Central memory CD8-positive, alpha-beta T cell (primary cell): Measurements from ENCODE around the gene SCML1.

Experiments used
- ATAC-seq: fragments of 150-1000 bp; cut with Tn5 transposase; replicated peaks from 2 replicates; pipeline ENCODE4 v1.10.0; 2022; ENCODE audit warnings: mild to moderate bottlenecking, moderate FRiP score, moderate number of reproducible peaks; ENCODE audit not compliant: poor library complexity, severe bottlenecking; ENCODE audit errors: extremely low read depth
- DNase-seq, 2 donors: peaks; one replicate each; pipeline ENCODE4 v3.0.0; 2021; ENCODE audit warnings: low spot score in 2 of 2
- H3K27ac Mint-ChIP-seq: one replicate; pipeline ENCODE4 v1.8.0; 2022; ENCODE audit warnings: low read depth, mild to moderate bottlenecking, moderate library complexity, mixed read lengths
- H3K27me3 Mint-ChIP-seq: one replicate; pipeline ENCODE4 v1.8.0; 2022; ENCODE audit warnings: mixed read lengths
- H3K36me3 Mint-ChIP-seq: one replicate; pipeline ENCODE4 v1.8.0; 2022; ENCODE audit warnings: mild to moderate bottlenecking, moderate library complexity, mixed read lengths; ENCODE audit not compliant: insufficient read depth
- H3K4me1 Mint-ChIP-seq: one replicate; pipeline ENCODE4 v1.8.0; 2022; ENCODE audit warnings: mixed read lengths
- H3K4me3 Mint-ChIP-seq: one replicate; pipeline ENCODE4 v1.8.0; 2022; ENCODE audit warnings: mild to moderate bottlenecking, moderate library complexity, mixed read lengths
- H3K9me3 Mint-ChIP-seq: one replicate; pipeline ENCODE4 v1.8.0; 2022; ENCODE audit warnings: mixed read lengths

SCML1 gene

GRCh38 chrX:17743913-17744312 is 6.6 kb downstream of the SCML1 start:
- no peaks in the 10 kb centered on the region for H3K9me3 Mint-ChIP-seq

GRCh38 chrX:17744896-17745523 is 7.7 kb downstream of the SCML1 start:
- H3K36me3 Mint-ChIP-seq: no peaks in the 10 kb centered on the region
- H3K4me1 Mint-ChIP-seq: no peaks in the 10 kb centered on the region
- ATAC-seq (no peak), DNase-seq (no peak)
- H3K4me3 Mint-ChIP-seq: no peak overlapping the region
- H3K27me3 Mint-ChIP-seq: no peaks in the 10 kb centered on the region
- H3K27ac Mint-ChIP-seq: no peak overlapping the region
- no peaks in the 10 kb centered on the region for H3K9me3 Mint-ChIP-seq

More at GRCh38 chrX:17743913-17744312, 6.6 kb downstream of the SCML1 start:
- peaks cover 6% of the 10 kb centered on the region for H3K4me1 Mint-ChIP-seq
- no peak overlapping the region for H3K27ac Mint-ChIP-seq
- no peak for ATAC-seq
- H3K27me3 Mint-ChIP-seq: peaks cover 8% of the 10 kb centered on the region
- no peak overlapping the region for H3K4me3 Mint-ChIP-seq
- DNase-seq: no peak
- H3K36me3 Mint-ChIP-seq: peaks cover 2% of the 10 kb centered on the region

- no peaks in the 10 kb centered on the region for H3K4me1 Mint-ChIP-seq
- H3K27ac Mint-ChIP-seq: no peak overlapping the region
- no peak for DNase-seq
Observed at GRCh38 chrX:17747692-17748091, 10.4 kb downstream of the SCML1 start.

GRCh38 chrX:17748684-17749083 is 11.4 kb downstream of the SCML1 start:
- H3K36me3 Mint-ChIP-seq: no peaks in the 10 kb centered on the region
- no peaks in the 10 kb centered on the region for H3K27me3 Mint-ChIP-seq
- ATAC-seq (no peak), DNase-seq (no peak)
- no peak overlapping the region for H3K4me3 Mint-ChIP-seq
- no peak overlapping the region for H3K27ac Mint-ChIP-seq
- no peaks in the 10 kb centered on the region for H3K9me3 Mint-ChIP-seq
- no peaks in the 10 kb centered on the region for H3K4me1 Mint-ChIP-seq

More at GRCh38 chrX:17747692-17748091, 10.4 kb downstream of the SCML1 start:
- no peaks in the 10 kb centered on the region for H3K27me3 Mint-ChIP-seq
- H3K4me3 Mint-ChIP-seq: no peak overlapping the region
- ATAC-seq: no peak
- H3K9me3 Mint-ChIP-seq: no peaks in the 10 kb centered on the region
- H3K36me3 Mint-ChIP-seq: no peaks in the 10 kb centered on the region

GRCh38 chrX:17750436-17750835 is 13.1 kb downstream of the SCML1 start:
- ATAC-seq: no peak
- no peak overlapping the region for H3K27ac Mint-ChIP-seq
- H3K4me1 Mint-ChIP-seq: no peaks in the 10 kb centered on the region
- no peaks in the 10 kb centered on the region for H3K9me3 Mint-ChIP-seq
- no peaks in the 10 kb centered on the region for H3K27me3 Mint-ChIP-seq
- H3K36me3 Mint-ChIP-seq: no peaks in the 10 kb centered on the region
- no peak for DNase-seq
- no peak overlapping the region for H3K4me3 Mint-ChIP-seq

- DNase-seq (no peak), ATAC-seq (no peak)
- Mint-ChIP-seq H3K9me3 (no peaks in the 10 kb centered on the region), H3K27ac (no peak overlapping the region), H3K27me3 (no peaks in the 10 kb centered on the region), H3K4me1 (no peaks in the 10 kb centered on the region), H3K36me3 (no peaks in the 10 kb centered on the region), H3K4me3 (no peak overlapping the region)
Observed at GRCh38 chrX:17758382-17758781, 21.1 kb downstream of the SCML1 start.

DNA sequence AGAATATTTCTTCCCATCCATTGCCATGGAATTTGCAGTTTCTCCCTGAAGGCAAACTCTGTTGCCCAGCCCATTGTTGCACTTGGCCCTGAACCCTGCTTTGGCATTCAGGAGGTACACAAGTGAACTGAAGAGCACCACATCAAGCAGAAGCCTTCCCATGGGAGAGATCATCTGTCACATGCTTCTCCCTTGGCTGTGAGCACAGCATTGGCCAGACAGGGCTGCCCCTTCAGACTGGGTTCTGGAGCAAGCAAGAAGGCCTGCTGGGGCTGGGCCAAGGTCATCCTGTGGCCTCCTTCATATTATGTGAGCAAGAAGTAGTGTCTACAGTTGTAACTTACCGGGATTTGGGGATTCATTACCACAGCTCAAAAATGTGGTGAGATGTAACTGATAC is 22.7 kb downstream of the SCML1 start:
- Mint-ChIP-seq H3K27me3 (no peaks in the 10 kb centered on the region), H3K36me3 (no peaks in the 10 kb centered on the region), H3K4me3 (no peak overlapping the region), H3K27ac (no peak overlapping the region), H3K4me1 (no peaks in the 10 kb centered on the region), H3K9me3 (no peaks in the 10 kb centered on the region)
- no peak for DNase-seq
- no peak for ATAC-seq

DNA sequence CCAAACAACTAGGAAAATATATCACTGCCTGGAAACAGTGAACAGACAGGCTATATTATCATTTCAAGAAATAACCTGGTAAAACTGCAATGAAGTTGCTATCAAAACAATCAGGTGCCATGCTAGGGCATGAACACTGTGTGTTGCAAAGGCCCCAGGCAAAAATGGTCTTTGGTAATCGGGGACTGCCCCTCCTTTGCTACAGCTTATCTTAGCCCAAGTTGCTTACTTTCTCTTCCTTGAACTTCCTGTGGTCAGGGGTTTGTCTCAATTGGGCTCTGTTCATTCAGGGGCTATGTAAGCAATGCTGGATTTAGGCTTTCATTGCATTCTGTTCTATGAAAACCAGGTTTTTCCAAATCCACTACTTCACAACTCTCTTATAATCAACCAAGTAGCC is 30.4 kb downstream of the SCML1 start:
- Mint-ChIP-seq H3K4me3 (no peak overlapping the region), H3K4me1 (no peaks in the 10 kb centered on the region), H3K9me3 (no peaks in the 10 kb centered on the region), H3K27ac (no peak overlapping the region), H3K36me3 (no peaks in the 10 kb centered on the region), H3K27me3 (no peaks in the 10 kb centered on the region)
- ATAC-seq (no peak), DNase-seq (no peak)

DNA sequence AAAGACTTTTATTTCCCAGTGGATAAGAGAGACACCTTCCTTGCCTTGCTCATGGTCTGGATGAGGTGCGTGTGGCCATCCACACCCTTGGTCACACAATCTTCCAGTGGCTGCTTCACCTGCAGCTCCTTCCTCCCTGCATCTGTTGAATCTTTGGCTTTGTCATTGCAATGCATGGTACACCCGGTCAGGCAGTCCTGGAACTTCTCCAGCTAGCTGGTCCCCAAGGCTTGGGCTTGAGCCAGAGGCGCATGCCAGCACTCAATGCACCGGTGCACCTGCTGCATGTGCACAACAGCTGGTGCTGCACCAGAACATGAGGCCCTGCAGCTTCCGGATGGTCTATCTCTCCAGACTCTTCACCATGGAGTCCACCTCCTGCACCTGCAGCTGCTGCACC is 31.7 kb downstream of the SCML1 start:
- Mint-ChIP-seq H3K27ac (no peak overlapping the region), H3K4me3 (no peak overlapping the region), H3K9me3 (no peaks in the 10 kb centered on the region), H3K4me1 (no peaks in the 10 kb centered on the region), H3K36me3 (no peaks in the 10 kb centered on the region), H3K27me3 (no peaks in the 10 kb centered on the region)
- ATAC-seq (no peak), DNase-seq (no peak)

DNA sequence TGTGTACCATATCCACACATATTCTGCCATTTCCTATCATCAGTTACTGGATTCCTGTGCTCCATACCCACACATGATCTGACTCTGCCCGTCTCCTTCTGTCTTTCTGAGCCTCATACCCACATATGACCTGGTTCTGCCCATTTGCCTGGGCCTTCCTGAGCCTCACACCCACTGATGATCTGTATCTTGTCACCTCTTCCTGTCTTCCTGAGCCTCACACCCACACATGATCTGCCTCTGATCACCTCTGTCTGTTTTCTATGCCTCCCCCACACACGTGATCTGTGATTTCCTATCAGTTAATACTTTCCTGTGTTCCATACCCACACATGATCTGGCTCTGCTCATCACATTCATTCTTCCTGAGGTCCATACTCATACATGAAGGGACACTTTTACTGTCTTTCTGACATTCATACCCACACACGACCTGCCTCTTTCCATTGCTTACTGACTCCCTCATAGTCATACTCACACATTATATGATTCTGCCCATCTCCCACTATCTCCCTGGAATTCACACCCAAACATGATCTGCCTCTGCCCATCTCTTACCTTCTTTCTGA is 32.5 kb downstream of the SCML1 start:
- H3K27ac Mint-ChIP-seq: no peak overlapping the region
- no peaks in the 10 kb centered on the region for H3K9me3 Mint-ChIP-seq
- H3K27me3 Mint-ChIP-seq: no peaks in the 10 kb centered on the region
- H3K4me1 Mint-ChIP-seq: no peaks in the 10 kb centered on the region
- DNase-seq (no peak), ATAC-seq (no peak)
- H3K4me3 Mint-ChIP-seq: no peak overlapping the region
- H3K36me3 Mint-ChIP-seq: no peaks in the 10 kb centered on the region

GRCh38 chrX:17773221-17773876 is 36.1 kb downstream of the SCML1 start:
- Mint-ChIP-seq H3K9me3 (no peaks in the 10 kb centered on the region), H3K36me3 (no peaks in the 10 kb centered on the region), H3K4me1 (no peaks in the 10 kb centered on the region), H3K27ac (no peak overlapping the region), H3K4me3 (no peak overlapping the region), H3K27me3 (no peaks in the 10 kb centered on the region)
- ATAC-seq (no peak), DNase-seq (no peak)

DNA sequence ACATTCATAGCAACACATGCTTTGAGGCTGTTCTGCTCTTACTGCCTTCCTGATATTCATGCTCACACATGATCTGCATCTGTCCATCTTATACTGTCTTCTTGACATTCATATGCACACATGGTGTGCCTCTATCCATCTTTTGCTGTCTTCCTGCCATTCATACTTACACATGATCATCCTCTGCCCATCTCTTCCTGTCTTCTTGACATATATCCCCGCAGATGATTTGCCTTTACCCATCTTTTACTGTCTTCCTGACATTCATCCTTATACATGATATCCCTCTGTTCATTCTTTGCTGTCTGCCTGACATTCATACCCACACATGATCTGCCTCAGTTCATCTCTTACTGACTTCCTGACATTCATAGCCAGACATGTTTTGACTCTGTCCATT is 36.8 kb downstream of the SCML1 start:
- no peaks in the 10 kb centered on the region for H3K9me3 Mint-ChIP-seq
- H3K27ac Mint-ChIP-seq: no peak overlapping the region
- no peaks in the 10 kb centered on the region for H3K27me3 Mint-ChIP-seq
- no peaks in the 10 kb centered on the region for H3K4me1 Mint-ChIP-seq
- DNase-seq (no peak), ATAC-seq (no peak)
- H3K4me3 Mint-ChIP-seq: no peak overlapping the region
- H3K36me3 Mint-ChIP-seq: no peaks in the 10 kb centered on the region

DNA sequence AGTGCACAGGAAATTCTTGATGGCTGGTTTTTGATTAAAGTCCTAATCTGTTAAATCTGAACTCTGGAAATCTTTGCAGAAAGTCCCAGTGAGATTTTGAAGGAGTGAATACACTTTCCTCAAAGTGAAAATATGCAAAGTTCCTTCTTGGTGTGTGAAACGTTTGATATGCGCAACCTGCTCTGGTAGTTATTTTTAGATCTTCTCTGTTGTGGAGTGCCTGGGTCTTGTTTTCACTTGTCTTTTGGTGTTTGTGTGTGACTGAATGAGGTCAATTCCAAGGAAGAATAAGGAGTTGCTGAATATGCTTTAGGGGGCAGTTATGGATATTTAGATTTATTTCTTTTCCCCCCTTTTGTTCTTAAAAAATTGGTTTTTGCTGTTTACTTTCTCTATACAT is 41.7 kb downstream of the SCML1 start:
- H3K9me3 Mint-ChIP-seq: no peaks in the 10 kb centered on the region
- H3K27ac Mint-ChIP-seq: no peak overlapping the region
- no peaks in the 10 kb centered on the region for H3K36me3 Mint-ChIP-seq
- H3K4me1 Mint-ChIP-seq: no peaks in the 10 kb centered on the region
- no peak for ATAC-seq
- H3K4me3 Mint-ChIP-seq: no peak overlapping the region
- H3K27me3 Mint-ChIP-seq: no peaks in the 10 kb centered on the region
- no peak for DNase-seq
